Right lobe of liver (tissue), 4 donors: ENCODE results near the gene OBI1.

Source experiments
- POLR2A ChIP-seq: fragments of 450-650 bp; IDR thresholded peaks from one replicate; pipeline ENCODE4 v1.6.1; 2017; ENCODE audit warnings: antibody characterized with exemption, mild to moderate bottlenecking
- TF ChIP-seq, protein P1 (sequence below), 4 donors: fragments of 200-600 bp in 3 of 4; fragments of 450-650 bp in 1 of 4; IDR thresholded peaks; one replicate each; pipeline versions ENCODE4 v1.5.1 to v1.8.0; 2016 to 2022; ENCODE audit warnings: antibody characterized with exemption in 4 of 4, mild to moderate bottlenecking in 2 of 4
- donor health status: DM: no; HTN: no; CAD: no.
- donor health status: DM: no; HTN: no; CAD: no.
- donor health status: DM: no; HTN: yes; CAD: no.

DNA sequence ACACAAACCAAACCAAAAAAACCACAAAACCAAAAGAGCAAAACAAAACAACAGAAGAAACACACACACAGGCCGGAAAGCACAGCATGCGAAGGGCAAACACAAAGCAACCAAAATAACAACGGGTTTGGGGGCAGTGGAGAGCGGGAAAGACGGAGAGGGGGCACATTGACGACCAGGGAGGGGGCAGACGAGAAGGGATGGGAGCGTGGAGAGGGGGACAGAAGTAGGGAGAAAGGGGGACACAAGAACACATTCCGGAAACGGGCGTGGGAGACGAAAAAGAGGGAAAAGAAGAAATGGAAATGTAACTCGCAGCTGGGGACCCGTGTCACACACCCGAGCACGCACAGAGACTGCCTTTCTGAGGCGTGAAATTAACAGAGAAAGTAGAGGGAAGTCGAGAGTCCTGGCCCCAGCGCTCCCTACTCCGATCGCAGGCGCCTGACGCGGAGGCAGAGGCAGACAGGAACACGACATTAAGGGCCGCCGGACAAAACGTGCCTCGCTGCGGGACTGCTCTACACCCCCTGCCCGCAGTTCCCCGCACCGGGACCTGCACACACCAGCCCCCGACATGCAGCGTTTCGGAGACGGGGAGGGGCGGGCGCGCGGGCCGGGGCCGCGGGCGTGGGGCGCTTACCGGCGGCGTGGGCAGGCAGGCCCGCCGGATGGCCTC, 56.3 kb downstream of the OBI1 start:
- TF ChIP-seq, protein P1, sequence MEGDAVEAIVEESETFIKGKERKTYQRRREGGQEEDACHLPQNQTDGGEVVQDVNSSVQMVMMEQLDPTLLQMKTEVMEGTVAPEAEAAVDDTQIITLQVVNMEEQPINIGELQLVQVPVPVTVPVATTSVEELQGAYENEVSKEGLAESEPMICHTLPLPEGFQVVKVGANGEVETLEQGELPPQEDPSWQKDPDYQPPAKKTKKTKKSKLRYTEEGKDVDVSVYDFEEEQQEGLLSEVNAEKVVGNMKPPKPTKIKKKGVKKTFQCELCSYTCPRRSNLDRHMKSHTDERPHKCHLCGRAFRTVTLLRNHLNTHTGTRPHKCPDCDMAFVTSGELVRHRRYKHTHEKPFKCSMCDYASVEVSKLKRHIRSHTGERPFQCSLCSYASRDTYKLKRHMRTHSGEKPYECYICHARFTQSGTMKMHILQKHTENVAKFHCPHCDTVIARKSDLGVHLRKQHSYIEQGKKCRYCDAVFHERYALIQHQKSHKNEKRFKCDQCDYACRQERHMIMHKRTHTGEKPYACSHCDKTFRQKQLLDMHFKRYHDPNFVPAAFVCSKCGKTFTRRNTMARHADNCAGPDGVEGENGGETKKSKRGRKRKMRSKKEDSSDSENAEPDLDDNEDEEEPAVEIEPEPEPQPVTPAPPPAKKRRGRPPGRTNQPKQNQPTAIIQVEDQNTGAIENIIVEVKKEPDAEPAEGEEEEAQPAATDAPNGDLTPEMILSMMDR (IDR thresholded peaks at IDR 0.05) = no peak
- TF ChIP-seq POLR2A = no peak
